HG03103 (cell line): ENCODE measurements around the gene THSD4.

Source experiments
- ATAC-seq: cut with Tn5 transposase; IDR thresholded peaks from one replicate; pipeline ENCODE4 v1.9.1; 2021; ENCODE audit warnings: low read depth; ENCODE audit not compliant: unreplicated experiment

Gene THSD4

GRCh38 chr15:71779073-71779797 is 664.0 kb downstream of the THSD4 start:
- ATAC-seq, result no peak

GRCh38 chr15:71780115-71780976 is 665.1 kb downstream of the THSD4 start:
- no peak for ATAC-seq

DNA sequence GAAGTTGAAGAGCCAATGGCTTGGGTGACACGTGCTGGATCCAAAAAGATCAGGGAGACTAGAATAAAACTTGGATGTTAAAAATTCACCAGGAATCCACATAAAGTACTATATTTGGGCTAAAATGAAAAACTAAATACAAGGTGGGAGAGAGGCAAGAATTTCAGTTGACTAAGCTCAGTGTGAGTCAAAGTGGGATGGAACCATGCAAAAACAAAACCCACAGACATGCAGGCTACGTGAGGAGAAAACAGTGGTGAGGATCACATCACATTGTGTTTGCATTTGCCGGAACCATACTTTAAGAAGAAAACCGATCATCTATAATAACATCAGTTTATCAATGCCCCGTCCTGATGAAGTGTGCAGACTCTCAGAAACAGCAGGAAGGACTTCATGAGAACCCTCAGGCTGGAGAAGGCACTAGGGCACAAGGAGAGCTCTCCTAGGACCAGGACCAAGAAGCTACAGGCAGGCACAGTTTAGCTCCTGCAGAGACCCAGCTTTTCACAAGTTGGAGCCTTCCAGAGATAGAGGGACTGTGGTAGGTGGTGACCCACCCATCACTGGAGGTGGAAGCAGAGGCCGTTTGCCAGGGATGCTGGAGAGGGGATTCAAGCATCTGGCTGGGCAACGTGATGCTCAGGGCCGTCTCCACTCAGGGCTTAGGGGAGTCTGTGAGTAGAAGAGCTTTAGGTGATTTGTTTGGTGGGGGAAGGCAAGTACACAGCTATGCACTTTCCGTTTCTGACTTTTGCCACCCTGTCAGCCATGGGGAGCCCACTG is 666.1 kb downstream of the THSD4 start:
- no peak for ATAC-seq

- ATAC-seq, result no peak
Observed at GRCh38 chr15:71781965-71782265, 666.6 kb downstream of the THSD4 start.

DNA sequence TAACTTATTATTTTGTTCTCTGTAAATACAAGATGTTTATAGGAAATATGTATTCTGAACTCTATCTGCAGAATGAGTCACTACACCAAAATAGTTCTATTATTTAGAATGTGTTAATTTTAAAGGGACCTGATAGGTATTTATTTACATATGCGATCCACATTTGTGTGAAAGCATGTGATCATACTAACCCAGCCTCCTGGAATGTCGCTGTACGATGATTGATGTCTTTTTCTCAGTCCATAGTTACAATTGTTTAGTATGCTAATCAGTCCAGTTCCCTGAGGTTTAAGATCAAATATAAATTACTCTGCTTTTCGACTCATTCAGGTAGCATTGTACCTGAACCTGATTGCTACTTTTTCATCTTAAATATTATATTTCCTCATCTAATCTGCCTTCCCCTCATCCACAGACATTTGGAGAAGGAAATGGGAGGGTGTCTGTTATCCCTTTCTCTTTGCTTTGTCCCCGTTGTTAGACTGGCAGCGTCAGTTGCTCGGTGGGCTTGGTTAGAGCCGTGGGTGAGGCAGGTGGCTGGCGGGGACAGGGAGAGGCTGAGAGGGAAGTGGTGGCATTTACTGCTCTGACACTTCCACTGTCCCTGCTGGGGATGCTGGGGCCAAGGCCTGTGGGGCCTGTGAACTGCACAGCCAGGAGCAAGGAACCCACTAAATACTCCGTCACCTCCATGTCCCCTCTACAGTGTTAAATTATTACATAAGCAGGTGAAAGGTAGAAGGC is 667.3 kb downstream of the THSD4 start:
- no peak for ATAC-seq

DNA sequence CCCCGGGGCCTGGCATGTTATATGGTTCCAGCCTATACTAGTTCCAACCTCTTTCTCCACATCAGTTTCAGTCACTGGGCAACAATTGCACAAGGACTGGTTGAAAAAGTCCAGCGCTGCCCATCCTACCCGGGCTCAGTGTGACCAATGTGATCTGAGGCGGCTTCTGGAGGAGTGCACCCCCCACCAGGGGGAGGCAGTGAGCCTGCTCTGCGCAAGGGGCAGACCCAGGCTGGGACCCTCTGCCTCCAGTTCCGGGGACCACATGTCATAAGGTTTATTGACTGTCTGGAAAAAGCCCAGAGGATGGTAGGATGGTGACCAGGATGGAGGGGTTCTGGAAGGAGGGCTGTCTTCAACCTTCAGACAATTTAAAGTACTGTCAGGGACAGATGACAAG is 669.4 kb downstream of the THSD4 start:
- ATAC-seq, result no peak

DNA sequence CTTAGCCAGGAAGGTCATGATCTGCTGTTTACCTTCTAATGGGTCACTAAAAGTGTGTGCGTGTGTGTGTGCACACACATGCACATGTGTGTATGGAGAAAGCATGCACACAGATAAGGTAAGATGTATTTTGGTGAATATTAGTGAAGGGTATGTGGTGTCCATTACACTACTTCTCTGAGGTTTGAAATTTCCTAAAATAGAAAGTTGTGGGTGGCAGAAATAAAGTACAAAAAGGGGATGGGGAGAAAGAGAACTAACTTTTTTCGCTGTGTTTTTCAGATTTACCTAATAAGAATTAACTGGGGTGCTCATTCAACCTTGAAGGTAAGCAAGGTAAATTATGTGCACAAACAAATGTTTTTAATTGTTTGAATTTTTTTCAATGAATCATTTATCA is 670.7 kb downstream of the THSD4 start:
- ATAC-seq, result no peak

DNA sequence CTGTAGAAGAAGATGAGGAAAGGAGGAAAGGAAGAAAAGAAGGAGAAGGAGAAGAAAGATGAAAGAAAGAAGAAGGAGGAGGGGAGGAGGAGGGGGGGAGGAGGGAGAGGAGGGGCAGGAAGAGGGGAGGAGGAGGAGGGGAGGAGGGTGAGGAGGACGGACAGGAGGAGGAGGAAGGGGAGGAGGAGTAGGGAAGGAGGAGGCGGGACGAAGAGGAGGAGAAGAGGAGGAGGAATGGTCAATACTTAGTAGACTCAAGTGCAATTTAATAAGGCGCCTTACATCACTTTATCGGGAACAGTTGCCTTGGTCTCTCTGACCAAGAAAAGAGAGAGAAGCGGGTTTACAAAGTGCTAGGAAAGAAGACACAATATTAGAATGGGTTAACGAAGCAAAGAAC is 671.4 kb downstream of the THSD4 start:
- ATAC-seq, result no peak

DNA sequence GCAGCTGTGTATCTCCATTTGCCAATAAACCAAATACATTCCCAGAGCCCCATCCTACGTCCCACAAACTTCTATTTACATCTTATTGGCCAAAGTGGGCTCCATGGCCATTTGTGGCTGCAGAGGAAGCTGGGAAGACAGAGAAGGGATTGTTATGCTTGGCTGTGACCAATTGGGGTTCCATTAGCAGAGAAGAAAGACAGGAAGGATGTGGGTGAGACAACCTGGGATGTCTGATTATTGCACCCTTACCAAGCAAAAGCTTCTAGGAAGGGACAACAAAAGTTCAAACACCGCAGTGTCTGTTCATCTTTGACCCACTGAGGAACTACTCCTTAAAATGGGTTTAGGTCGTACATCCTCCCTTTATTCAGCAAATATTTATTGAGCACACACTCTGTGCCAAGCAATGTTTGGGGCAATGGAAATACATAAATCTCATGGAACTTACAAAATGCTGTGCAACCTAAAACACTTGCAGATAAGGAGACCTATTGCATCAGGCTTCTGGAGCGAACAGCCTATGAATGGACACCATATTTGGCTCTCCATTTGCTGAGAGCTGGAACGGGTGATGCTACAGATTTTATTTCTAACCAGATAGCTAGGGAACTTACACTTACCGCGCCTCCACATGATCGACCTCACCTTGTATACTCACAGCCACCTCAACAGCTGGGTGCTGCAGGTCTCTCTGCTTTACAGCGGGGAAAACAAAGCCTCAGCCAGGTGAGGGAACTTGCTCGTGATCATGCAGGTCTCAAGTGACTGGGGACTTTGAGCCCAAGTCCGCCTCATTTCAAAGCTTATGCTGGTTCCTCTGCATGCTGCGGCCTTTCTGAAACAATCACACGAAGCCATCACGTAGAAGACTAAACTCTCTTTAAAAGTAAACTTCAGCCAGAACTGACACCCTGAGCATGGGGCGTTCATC is 673.6 kb downstream of the THSD4 start:
- no peak for ATAC-seq

DNA sequence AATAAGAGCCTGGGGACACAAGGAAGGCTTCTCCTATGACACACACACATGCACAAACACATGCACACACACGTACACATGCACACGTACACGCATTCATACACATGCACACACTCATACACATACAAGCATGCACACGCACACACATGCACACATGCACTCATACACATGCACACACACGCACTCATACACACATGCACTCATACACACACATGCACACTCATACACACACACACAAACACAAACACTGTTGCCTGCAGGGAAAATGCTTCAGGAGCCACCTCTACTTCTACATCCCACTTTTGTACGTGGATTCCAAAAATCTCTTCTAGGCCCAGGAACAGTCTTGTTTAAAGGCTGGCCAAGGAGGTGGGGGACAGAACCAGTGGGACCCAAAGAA is 674.3 kb downstream of the THSD4 start:
- no peak for ATAC-seq

- no peak for ATAC-seq
Observed at GRCh38 chr15:71790081-71790480, 674.8 kb downstream of the THSD4 start.

DNA sequence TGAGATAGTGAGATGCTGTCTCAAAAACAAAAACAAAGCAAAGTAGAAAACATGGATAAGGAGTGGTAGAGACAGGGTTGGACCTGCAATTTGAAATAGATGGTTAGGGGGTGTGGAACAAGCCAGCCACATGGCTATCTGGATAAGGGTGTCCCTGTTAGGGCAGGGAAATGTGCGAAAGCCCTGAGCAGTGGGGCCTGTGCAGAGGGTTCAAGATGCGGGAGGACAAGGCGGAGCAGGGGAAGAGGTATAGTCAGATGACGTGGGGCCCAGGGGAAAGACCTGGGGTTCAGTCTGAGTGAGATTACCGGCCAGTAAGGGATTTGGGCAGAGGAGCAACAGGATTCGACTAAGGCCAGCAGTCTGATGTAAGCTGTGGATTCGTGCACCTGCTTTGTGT is 676.7 kb downstream of the THSD4 start:
- no peak for ATAC-seq

- ATAC-seq, result no peak
Observed at GRCh38 chr15:71792521-71792920, 677.2 kb downstream of the THSD4 start.

DNA sequence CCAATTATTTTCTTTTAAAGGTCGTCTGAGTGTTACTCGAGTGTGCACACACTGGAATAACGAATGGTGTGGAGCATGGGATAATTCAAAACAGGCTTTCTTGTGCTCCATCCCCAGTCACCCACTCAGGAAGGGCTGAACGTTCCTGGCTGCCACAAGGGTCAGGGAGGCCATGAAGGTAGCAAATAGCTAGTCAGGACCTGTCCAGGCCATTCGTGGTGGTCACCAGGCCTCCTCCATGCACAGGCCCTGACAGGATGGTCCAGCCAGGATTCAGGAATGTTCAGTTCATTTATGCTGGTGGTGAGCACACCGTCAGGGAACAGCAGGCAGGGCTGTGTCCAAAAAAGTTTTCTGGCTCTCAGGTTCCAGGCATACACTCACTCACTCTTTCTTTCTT is 683.4 kb downstream of the THSD4 start:
- ATAC-seq, result no peak

GRCh38 chr15:71800190-71800589 is 684.9 kb downstream of the THSD4 start:
- ATAC-seq, result no peak

DNA sequence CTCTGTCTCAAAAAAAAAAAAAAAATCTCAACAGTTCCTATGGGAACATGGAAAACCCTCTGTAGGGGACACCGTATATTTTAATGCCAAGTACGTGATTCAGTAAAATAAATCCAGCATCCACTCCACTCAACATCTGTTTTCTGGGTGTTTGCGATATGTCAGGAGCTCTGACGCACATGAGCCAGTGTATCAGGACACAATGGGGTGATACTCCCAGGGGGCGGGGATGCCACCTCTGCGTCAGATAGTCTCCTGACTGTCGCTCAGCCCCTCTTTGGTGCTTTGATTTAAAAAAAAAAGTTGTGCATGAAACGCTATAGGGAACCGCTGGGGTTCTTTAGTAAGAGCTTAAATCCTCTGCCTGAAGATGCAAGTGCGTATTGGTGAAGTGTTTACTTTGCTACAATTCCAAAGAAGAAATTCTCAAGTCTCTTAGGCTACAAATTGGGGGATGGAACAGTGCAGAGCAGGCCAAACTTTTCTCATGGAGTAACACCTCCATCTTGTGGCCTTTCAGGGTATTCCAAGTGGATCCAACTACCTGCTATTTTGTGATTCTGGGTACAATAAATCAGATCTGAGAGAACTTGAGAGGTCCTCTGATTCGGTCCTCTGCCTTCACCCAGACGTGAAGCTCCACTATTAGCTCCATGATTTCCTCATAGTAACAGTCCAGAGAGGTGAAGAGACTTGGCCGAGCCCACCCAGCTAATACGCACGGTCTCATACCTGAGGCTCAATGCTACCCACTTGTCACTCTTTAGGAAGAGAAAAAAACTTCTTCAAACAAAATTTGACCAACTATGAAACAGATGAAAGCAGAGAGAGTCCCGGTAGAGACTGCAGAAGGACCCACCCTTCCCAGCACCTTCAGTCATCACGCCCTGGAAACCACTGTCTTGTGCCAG is 685.8 kb downstream of the THSD4 start:
- no peak for ATAC-seq

DNA sequence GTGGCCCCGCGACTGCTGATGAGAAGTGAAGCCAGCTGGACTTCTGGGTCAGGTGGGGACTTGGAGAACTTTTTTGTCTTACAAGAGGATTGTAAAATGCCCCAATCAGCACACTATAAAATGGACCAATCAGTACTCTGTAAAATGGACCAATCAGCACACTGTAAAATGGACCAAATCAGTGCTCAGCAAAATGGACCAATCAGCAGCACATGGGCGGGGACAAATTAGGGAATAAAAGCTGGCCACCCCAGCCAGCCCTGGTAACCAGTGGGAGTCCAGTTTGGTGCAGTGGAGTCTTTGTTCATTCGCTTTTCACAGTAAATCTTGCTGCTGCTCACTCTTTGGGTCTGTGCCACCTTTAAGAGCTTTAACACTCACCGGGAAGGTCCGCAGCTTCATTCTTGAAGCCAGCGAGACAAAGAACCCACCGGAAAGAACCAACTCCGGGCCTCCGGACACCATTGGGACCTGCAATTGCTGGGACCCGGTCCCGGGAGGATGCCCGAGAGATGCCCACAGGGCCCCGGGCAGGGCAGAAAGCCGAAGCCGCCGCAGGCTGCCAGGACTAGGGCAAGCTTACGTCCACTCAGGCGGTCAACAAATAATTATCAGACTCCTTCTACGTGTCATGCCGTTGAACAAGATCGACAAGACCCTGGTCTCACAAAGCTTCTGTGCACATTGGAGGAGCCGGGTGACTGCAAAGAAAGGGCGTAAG is 686.8 kb downstream of the THSD4 start:
- no peak for ATAC-seq

GRCh38 chr15:71802770-71803169 is 687.5 kb downstream of the THSD4 start:
- no peak for ATAC-seq
